Skeletal muscle tissue (tissue), 4 donors: ENCODE data around the gene RALGAPB. TPM values are rescaled to one million over a fixed set of nuclear protein-coding genes. Genes with fewer than 3 reads are reported as not detected.

ENCODE experiments used
- H3K27ac ChIP-seq: one replicate; pipeline ENCODE4 v1.7.0; 2013; ENCODE audit warnings: mild to moderate bottlenecking, low read depth, low read length, inconsistent platforms
- H3K27me3 ChIP-seq, 3 donors: one replicate each; pipeline ENCODE4 v1.7.0; 2013; ENCODE audit warnings: low read length in 3 of 3; ENCODE audit not compliant: control insufficient read depth in 3 of 3, insufficient read depth in 3 of 3
- H3K36me3 ChIP-seq, 3 donors: one replicate each; pipeline ENCODE4 v1.7.0; 2013; ENCODE audit warnings: low read length in 3 of 3; ENCODE audit not compliant: control insufficient read depth in 3 of 3, insufficient read depth in 3 of 3
- H3K4me1 ChIP-seq, 3 donors: one replicate each; pipeline ENCODE4 v1.7.0; 2013; ENCODE audit warnings: low read length in 3 of 3, mild to moderate bottlenecking in 3 of 3; ENCODE audit not compliant: control insufficient read depth in 3 of 3, insufficient read depth in 3 of 3
- H3K4me3 ChIP-seq, 3 donors: one replicate each; pipeline ENCODE4 v1.7.0; 2013; ENCODE audit warnings: low read length in 3 of 3
- H3K9ac ChIP-seq, 3 donors: one replicate each; pipeline ENCODE4 v1.7.0; 2013; ENCODE audit warnings: low read length in 3 of 3, mild to moderate bottlenecking in 3 of 3, moderate library complexity in 2 of 3, low read depth in 1 of 3
- H3K9me3 ChIP-seq, 3 donors: one replicate each; pipeline ENCODE4 v1.7.0; 2013; ENCODE audit warnings: low read length in 3 of 3; ENCODE audit not compliant: control insufficient read depth in 3 of 3
- total RNA-seq: library from RNA; depleted of rRNA; stranded (reverse); fragments of >200 nt; gene quantifications from one replicate; pipeline ENCODE4 v1.2.3, GENCODE V29; 2014
- donor health status: Osteomylitis.

The RALGAPB gene
- total RNA-seq, 1 donor from 2014 or later = 23.0 TPM

DNA sequence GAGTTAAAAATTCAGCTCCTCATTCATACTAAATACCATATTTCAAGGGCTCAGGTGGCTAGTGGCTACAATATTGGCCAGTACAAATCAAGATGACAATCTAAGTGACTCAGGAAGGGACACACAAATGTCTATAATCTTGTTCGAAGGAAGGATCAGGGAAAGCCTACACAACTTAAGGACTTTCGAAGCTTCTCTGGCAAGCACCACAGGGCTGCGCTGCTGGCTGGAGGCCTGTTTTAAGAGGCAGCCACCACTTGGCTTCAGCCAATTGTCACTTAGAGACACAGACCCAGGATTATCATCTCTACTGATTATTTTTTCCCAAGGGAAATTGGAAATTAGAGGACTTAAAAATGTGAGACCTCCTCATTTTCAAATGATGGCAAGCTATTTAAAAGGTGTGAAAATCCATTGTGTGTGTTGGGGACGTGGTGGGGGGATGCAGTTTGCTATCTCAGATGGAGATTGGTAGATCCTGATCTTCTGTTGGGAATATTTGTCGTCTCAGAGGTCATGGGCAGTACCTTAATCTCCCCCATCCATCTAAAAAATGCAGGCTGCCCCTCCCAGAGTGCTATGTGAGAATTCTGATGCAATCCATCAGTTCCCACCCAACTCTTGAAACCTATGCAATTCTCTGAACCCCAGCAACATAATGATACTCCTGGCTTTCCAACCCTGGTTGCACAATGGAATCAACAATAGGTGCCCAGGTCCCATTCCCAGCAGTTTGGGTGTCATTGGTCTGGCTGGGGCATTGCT lies 140.3 kb downstream of the RALGAPB start:
- Histone ChIP-seq H3K9ac (no peak overlapping the region), H3K9me3 (peaks cover 0 to 3% (median 0%) of the 10 kb centered on the region in 3 donors), H3K4me3 (no peak overlapping the region), H3K27ac (no peak overlapping the region), H3K36me3 (no peaks in the 10 kb centered on the region), H3K27me3 (peaks cover 19 to 50% (median 24%) of the 10 kb centered on the region in 3 donors), H3K4me1 (no peaks in the 10 kb centered on the region)

DNA sequence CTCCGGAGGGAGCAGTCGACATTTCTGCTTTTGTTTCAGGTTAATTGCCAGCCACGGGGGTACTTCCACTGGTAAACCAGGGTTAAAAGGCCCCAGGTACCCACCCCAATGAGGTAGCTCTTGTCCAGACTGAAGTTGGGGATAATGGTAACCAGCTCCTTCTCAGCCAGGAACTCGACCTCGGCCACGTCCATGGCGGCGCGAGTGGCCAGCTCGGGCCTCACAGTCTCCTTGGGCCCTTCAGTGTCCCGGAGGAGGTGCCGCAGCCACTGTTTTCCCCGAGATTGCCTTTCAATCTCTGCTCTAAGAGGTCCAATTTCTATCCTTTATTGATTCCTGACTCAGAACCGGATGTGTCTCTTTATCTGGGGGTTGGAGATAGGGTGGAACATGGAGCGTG lies 142.6 kb downstream of the RALGAPB start:
- no peak overlapping the region for H3K27ac ChIP-seq
- H3K9me3 ChIP-seq = no peaks in the 10 kb centered on the region
- no peak overlapping the region for H3K9ac ChIP-seq
- H3K27me3 ChIP-seq = peaks cover 24 to 52% (median 38%) of the 10 kb centered on the region in 3 donors
- no peak overlapping the region for H3K4me3 ChIP-seq
- H3K36me3 ChIP-seq = no peaks in the 10 kb centered on the region
- no peaks in the 10 kb centered on the region for H3K4me1 ChIP-seq

DNA sequence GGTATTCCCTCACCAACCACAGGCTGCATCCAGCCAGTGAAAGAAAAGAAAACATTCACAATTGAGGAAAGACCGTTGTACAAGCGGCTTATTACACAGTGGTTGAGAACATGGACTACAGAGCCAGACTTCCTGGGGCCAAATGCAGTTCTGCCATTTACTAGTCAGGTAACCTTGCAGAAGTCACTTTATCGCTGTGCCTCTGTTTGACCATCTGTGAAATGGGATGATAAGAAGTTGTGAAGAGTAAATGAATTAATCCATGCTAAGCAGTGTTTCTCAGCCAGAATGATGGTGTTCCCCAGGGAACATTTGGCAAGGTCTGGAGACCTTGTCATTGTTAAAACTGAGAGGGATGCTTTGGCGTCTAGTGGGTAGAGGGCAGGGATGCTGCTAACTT lies 143.8 kb downstream of the RALGAPB start:
- H3K27me3 ChIP-seq = peaks cover 25 to 51% (median 38%) of the 10 kb centered on the region in 3 donors
- H3K9me3 ChIP-seq = no peaks in the 10 kb centered on the region
- H3K9ac ChIP-seq = no peak overlapping the region
- H3K36me3 ChIP-seq = no peaks in the 10 kb centered on the region
- no peak overlapping the region for H3K4me3 ChIP-seq
- no peaks in the 10 kb centered on the region for H3K4me1 ChIP-seq
- H3K27ac ChIP-seq = no peak overlapping the region

DNA sequence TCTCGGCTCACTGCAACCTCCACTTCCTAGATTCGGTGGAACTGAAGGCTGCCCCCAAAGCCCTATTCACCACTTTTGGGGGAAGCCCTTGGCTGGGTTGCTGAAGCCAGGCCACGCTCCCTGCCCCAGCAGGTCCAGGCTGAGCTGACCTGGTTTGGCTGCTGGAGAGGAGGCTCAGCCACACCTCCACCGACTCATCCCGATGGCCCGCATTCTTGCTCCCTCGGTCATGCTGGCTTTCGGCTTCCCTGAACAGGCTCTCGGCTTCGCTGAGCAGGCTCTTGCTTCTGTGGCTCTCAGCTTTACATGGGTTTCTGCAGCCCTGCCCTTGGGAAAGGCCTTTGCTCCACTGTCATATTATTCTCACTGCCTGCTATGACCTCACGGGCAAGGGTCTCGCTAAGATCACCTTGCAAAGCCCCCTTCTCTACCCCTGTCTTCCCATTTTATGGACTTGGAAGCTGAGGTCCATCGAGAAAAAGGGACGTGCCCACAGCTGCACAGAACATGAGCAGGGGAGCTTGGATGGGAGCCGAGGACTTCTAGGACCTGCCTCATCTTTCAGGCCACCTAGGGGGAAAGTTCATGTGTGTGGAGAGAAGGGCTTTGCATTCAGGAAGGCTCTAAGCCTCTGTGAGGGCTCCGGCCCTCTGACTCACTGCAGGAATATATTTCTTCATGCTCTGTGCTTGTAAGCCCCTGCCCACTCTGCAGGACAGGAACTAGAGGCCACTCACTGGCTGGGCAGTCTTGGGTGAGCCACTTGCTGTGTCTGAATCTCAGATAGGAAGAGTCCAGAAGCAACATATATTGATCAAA lies 144.6 kb downstream of the RALGAPB start:
- H3K27ac ChIP-seq = no peak overlapping the region
- H3K36me3 ChIP-seq = no peaks in the 10 kb centered on the region
- no peak overlapping the region for H3K9ac ChIP-seq
- H3K4me1 ChIP-seq = no peaks in the 10 kb centered on the region
- H3K27me3 ChIP-seq = peaks cover 25 to 51% (median 38%) of the 10 kb centered on the region in 3 donors
- no peaks in the 10 kb centered on the region for H3K9me3 ChIP-seq
- no peak overlapping the region for H3K4me3 ChIP-seq

DNA sequence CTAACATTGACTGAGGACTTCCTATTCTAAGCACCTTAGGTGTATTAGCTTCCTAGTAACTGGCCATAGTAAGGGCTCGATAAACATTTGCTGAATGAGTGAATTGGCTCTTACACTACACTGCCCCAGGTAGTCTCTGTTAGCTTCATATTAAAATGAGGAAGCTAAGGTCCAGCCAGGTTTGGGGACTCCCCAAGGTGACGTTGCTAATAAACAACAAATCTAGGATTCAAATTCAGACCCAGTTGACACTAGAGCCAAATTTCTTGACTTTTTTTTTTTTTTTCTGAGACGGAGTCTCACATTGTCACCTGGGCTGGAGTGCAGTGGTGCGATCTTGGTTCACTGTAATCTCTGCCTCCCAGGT lies 145.2 kb downstream of the RALGAPB start:
- Histone ChIP-seq H3K36me3 (no peaks in the 10 kb centered on the region), H3K9me3 (no peaks in the 10 kb centered on the region), H3K4me1 (no peaks in the 10 kb centered on the region), H3K4me3 (no peak overlapping the region), H3K9ac (no peak overlapping the region), H3K27ac (no peak overlapping the region), H3K27me3 (peaks cover 24 to 50% (median 38%) of the 10 kb centered on the region in 3 donors)

DNA sequence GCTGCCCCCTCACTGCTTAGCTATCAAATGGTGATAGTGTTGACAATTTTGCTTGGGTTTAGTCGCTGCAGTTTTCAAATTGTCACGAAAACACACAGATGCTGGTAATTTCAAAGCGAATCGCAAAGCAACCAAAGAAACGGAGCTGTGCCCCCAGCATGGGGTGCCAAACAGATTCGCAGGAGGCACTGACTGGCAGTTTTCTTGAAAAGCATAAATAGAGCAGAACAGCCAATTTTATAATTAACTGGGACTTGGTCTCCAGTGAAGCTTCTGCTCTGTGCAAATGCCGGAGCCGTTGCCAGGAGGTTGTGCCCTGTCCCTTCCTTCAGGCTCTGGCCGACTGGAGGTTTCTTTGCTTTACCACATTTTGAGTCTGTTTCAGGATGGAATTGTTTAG lies 147.8 kb downstream of the RALGAPB start:
- Histone ChIP-seq H3K9ac (no peak overlapping the region), H3K27me3 (peaks cover 23 to 40% (median 35%) of the 10 kb centered on the region in 3 donors), H3K36me3 (no peaks in the 10 kb centered on the region), H3K4me3 (no peak overlapping the region), H3K27ac (no peak overlapping the region), H3K9me3 (peaks cover 0 to 5% (median 0%) of the 10 kb centered on the region in 3 donors), H3K4me1 (no peaks in the 10 kb centered on the region)

DNA sequence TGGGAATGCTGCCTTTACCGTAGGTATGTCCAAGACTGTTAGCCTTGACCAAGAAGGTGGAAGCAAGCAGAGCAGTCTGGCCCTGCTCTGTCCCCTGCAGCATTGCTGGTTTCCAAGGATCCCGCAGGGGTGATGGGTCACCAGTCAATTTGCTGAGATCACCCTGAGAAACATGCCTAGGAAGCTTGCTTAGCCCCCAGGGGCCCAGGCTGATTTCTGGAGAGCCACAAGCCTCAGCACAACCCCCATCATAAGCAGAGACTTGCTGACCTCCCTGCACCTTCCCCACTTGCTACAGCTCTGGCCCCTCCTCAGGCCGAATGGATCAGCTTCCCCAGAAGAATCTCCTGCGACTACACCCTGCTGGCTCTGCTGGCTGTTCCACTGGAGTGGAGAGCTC lies 150.4 kb downstream of the RALGAPB start:
- H3K27ac ChIP-seq = no peak overlapping the region
- H3K36me3 ChIP-seq = no peaks in the 10 kb centered on the region
- peaks cover 9 to 21% (median 18%) of the 10 kb centered on the region in 3 donors for H3K27me3 ChIP-seq

DNA sequence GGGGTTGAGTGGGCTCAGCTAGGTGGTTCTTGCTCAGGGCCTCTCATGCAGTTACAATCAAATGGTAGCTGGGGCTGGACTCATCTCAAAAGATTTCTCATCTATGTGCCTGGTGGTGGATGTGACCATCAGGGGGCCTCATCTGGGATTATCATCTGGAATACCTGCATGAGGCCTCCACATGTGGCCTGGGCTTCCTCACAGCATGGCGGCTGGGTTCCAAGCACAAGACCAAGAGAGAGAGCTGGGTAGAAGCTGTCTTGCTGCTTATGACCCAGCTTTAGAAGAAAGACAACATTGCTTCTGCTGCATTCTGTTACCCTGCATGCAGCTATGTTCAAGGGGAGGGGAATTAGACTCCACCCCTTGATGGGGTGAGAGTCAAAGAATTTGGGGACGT lies 151.4 kb downstream of the RALGAPB start:
- no peak overlapping the region for H3K27ac ChIP-seq
- no peaks in the 10 kb centered on the region for H3K4me1 ChIP-seq
- H3K36me3 ChIP-seq = no peaks in the 10 kb centered on the region
- no peak overlapping the region for H3K9ac ChIP-seq
- H3K4me3 ChIP-seq = no peak overlapping the region
- H3K9me3 ChIP-seq = peaks cover 0 to 5% (median 0%) of the 10 kb centered on the region in 3 donors
- H3K27me3 ChIP-seq = peaks cover 7 to 12% (median 11%) of the 10 kb centered on the region in 3 donors

More for the DNA sequence above, 150.4 kb downstream of the RALGAPB start:
- no peak overlapping the region for H3K4me3 ChIP-seq
- no peaks in the 10 kb centered on the region for H3K4me1 ChIP-seq
- no peak overlapping the region for H3K9ac ChIP-seq
- H3K9me3 ChIP-seq = peaks cover 0 to 5% (median 0%) of the 10 kb centered on the region in 3 donors

DNA sequence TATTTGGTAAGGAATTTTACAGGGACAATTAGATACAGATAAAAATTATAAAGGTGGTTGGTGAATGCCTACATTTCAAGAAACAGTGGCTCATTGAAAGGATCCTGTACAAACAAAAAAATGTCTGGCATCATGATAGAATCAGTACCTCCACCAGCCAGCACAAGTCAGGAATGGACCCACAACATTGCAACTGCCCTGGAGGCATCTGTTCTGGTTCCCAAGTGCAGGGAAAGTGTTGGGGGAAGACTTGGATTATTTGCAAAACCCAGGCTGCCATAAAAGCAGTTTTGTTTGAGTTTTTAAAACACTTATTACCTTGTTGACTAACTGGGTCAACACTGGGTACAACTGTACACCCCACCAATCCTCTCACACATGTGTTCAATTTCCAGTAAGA lies 153.3 kb downstream of the RALGAPB start:
- H3K27ac ChIP-seq = no peak overlapping the region
- H3K4me3 ChIP-seq = no peak overlapping the region
- H3K4me1 ChIP-seq = no peaks in the 10 kb centered on the region
- peaks cover 0 to 5% (median 0%) of the 10 kb centered on the region in 3 donors for H3K9me3 ChIP-seq
- no peaks in the 10 kb centered on the region for H3K36me3 ChIP-seq
- no peak overlapping the region for H3K9ac ChIP-seq
- H3K27me3 ChIP-seq = peaks cover 0 to 3% (median 3%) of the 10 kb centered on the region in 3 donors
